HAP-1 (cell line): ENCODE measurements around the gene TMOD2.

ENCODE experiments used
- DNase-seq, 2 experiments: peaks; one replicate each; pipeline ENCODE4 v3.0.0-alpha.2; 2016 to 2020; ENCODE audit warnings: low spot score in 2 of 2
- H3K27me3 ChIP-seq: fragments of 250-450 bp; sonication (Bioruptor Pico); 2 replicates; pipeline ENCODE4 v1.5.1; 2020; ENCODE audit warnings: low read depth, mild to moderate bottlenecking, moderate library complexity
- H3K36me3 ChIP-seq: fragments of 250-450 bp; sonication (Bioruptor Pico); replicated peaks from 2 replicates; pipeline ENCODE4 v1.5.1; 2020; ENCODE audit warnings: mild to moderate bottlenecking
- H3K4me1 ChIP-seq: fragments of 250-450 bp; sonication (Bioruptor Pico); 2 replicates; pipeline ENCODE4 v1.5.1; 2020; ENCODE audit warnings: mild to moderate bottlenecking
- H3K4me3 ChIP-seq: fragments of 250-450 bp; sonication (Bioruptor Pico); 2 replicates; pipeline ENCODE4 v1.5.1; 2020; ENCODE audit warnings: mild to moderate bottlenecking, moderate library complexity
- H3K9me3 ChIP-seq: fragments of 250-450 bp; sonication (Bioruptor Pico); 2 replicates; pipeline ENCODE4 v1.5.1; 2020; ENCODE audit warnings: mild to moderate bottlenecking, moderate library complexity
- in situ Hi-C: fragments of 300-500 bp; cut with MboI; formaldehyde crosslinking; loops from 3 replicates; pipeline ENCODE4 v1.14.3; 2020; ENCODE audit warnings: low sequenced_read_pairs, inconsistent platforms, mixed read lengths

TMOD2 gene

GRCh38 chr15:51724673-51725072, 26.7 kb upstream of the TMOD2 start:
- Histone ChIP-seq H3K4me1 (no peaks in the 10 kb centered on the region), H3K4me3 (no peak overlapping the region), H3K27me3 (no peaks in the 10 kb centered on the region; the same call in 1 of the 2 replicates), H3K36me3 (no peaks in the 10 kb centered on the region), H3K9me3 (no peaks in the 10 kb centered on the region)
- in situ Hi-C loops = no loop called here
- DNase-seq = no peak

- no peaks in the 10 kb centered on the region for H3K9me3 ChIP-seq
- in situ Hi-C loops = no loop called here
- H3K36me3 ChIP-seq = no peaks in the 10 kb centered on the region
- peak; percentile 42 to 57 for DNase-seq
- H3K27me3 ChIP-seq = no peaks in the 10 kb centered on the region; the same call in 1 of the 2 replicates
- no peak overlapping the region for H3K4me3 ChIP-seq
- no peaks in the 10 kb centered on the region for H3K4me1 ChIP-seq
Measured at GRCh38 chr15:51726302-51727073, 24.9 kb upstream of the TMOD2 start.

- Histone ChIP-seq H3K4me1 (no peaks in the 10 kb centered on the region), H3K27me3 (no peaks in the 10 kb centered on the region; the same call in 1 of the 2 replicates)
Measured at GRCh38 chr15:51727141-51727897, 24.1 kb upstream of the TMOD2 start.

DNA sequence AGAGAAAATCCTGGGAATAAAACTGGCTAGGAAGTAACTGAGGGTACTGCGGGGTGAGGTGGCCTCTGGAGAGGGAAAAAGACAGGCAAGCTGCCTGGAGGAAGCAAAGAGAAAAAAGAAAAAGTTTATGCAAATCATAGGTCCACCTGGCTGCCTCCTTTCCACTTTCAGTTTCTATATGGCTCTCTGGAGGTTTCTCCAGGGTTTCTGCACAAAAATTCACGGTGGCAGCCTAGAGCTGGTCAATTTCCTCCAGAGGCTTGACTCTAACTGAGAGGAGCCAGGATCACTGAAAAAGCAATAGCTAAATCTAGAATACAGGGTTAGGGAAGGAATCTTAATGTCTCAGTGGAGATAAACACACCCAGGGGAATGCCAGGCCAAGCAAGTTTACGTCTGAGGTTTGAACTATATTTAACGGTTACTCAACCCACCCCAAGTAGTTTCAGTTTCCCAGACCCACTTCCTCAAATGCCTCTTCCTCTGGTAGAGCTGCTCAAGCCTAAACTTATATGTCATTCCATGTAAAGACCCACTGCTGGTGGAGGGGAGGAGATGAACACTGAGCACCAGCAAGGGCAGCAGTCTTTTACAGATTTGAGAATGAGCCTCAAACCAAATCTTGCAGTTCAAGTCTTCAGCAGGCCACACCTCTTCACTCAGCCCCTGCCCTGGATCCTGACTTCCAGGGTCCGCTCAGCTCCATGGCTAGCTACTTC, 19.7 kb upstream of the TMOD2 start:
- no peaks in the 10 kb centered on the region for H3K27me3 ChIP-seq
- in situ Hi-C loops = no loop called here
- no peaks in the 10 kb centered on the region for H3K9me3 ChIP-seq
- H3K4me3 ChIP-seq = no peak overlapping the region
- H3K36me3 ChIP-seq = no peaks in the 10 kb centered on the region
- DNase-seq = no peak
- H3K4me1 ChIP-seq = peaks cover 9% of the 10 kb centered on the region

More at GRCh38 chr15:51727141-51727897, 24.1 kb upstream of the TMOD2 start:
- in situ Hi-C loops = no loop called here
- Histone ChIP-seq H3K4me3 (no peak overlapping the region), H3K36me3 (no peaks in the 10 kb centered on the region), H3K9me3 (no peaks in the 10 kb centered on the region)
- no peak for DNase-seq

DNA sequence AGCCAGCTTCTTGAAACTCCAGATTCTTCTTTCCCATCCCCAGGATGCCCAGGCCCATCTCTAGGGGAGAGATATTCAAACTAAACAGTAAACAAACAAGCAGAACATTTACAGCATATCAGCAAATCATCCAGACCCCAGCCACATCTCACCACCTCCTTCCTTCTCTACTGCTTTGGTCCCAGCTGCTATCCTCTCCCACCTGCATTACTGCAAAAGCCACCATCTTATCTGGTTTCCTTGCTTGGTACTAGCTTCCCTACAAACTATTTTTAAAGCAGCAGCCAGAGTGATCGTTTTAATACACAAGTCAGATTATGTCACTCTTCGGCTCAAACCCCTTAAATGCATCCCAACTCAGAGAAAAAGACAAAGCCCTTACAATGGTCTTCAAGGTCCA, 18.8 kb upstream of the TMOD2 start:
- Histone ChIP-seq H3K4me3 (no peak overlapping the region), H3K4me1 (peaks cover 9% of the 10 kb centered on the region), H3K36me3 (no peaks in the 10 kb centered on the region), H3K27me3 (no peaks in the 10 kb centered on the region), H3K9me3 (no peaks in the 10 kb centered on the region)
- in situ Hi-C loops = no loop called here
- DNase-seq = no peak

GRCh38 chr15:51735228-51736010, 16.0 kb upstream of the TMOD2 start:
- Histone ChIP-seq H3K36me3 (no peaks in the 10 kb centered on the region; the same call in 1 of the 2 replicates), H3K9me3 (no peaks in the 10 kb centered on the region), H3K4me1 (peaks cover 12% of the 10 kb centered on the region), H3K27me3 (no peaks in the 10 kb centered on the region), H3K4me3 (no peak overlapping the region)
- DNase-seq = no peak
- in situ Hi-C loops = no loop called here

GRCh38 chr15:51736069-51736468, 15.3 kb upstream of the TMOD2 start:
- in situ Hi-C loops = no loop called here
- H3K4me3 ChIP-seq = no peak overlapping the region

DNA sequence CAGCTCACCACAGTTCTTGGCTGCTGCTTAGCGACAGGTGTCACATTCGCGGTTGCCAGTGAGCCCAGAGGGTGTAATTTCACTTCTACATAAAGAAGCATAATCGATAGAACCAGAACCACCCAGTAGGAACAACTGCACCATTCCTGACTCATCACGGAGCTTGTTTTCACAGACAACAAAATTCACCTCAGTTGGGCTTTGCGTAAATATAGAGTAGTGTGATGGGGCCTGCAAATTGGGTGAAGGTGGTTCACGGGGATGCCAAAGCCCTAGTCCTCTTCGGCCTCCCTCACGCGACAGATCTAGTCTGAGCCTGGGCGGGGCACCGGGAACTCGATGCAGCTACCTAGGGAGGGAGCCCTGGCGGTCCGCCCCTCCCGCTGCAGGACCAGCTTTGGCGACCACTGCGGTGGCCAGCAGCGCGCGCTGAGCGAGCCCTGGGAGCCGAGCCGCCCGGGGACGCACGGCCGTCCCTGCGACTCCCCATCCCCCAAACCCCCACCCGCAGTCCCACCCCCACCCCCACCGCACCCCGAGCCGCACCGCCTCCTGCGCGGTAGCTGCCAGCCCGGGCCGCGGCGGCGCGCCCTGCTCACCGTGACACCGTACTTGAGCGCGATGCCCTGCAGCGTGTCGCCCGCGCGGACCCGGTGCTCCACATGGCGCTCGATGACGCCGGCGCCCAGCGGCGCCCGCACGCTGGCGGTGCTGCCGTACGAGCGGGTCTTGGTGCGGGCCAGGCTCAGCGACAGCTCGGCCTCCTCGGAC, 14.5 kb upstream of the TMOD2 start:
- H3K4me3 ChIP-seq = peak overlapping the region; percentile 27
- in situ Hi-C loops = no loop called here
- peak; percentile 35 to 74 for DNase-seq
- H3K9me3 ChIP-seq = no peaks in the 10 kb centered on the region
- no peaks in the 10 kb centered on the region; the same call in 1 of the 2 replicates for H3K36me3 ChIP-seq
- H3K4me1 ChIP-seq = peaks cover 12% of the 10 kb centered on the region
- no peaks in the 10 kb centered on the region for H3K27me3 ChIP-seq

More at GRCh38 chr15:51736069-51736468, 15.3 kb upstream of the TMOD2 start:
- Histone ChIP-seq H3K27me3 (no peaks in the 10 kb centered on the region), H3K9me3 (no peaks in the 10 kb centered on the region), H3K36me3 (no peaks in the 10 kb centered on the region; the same call in 1 of the 2 replicates), H3K4me1 (peaks cover 12% of the 10 kb centered on the region)
- DNase-seq = no peak

DNA sequence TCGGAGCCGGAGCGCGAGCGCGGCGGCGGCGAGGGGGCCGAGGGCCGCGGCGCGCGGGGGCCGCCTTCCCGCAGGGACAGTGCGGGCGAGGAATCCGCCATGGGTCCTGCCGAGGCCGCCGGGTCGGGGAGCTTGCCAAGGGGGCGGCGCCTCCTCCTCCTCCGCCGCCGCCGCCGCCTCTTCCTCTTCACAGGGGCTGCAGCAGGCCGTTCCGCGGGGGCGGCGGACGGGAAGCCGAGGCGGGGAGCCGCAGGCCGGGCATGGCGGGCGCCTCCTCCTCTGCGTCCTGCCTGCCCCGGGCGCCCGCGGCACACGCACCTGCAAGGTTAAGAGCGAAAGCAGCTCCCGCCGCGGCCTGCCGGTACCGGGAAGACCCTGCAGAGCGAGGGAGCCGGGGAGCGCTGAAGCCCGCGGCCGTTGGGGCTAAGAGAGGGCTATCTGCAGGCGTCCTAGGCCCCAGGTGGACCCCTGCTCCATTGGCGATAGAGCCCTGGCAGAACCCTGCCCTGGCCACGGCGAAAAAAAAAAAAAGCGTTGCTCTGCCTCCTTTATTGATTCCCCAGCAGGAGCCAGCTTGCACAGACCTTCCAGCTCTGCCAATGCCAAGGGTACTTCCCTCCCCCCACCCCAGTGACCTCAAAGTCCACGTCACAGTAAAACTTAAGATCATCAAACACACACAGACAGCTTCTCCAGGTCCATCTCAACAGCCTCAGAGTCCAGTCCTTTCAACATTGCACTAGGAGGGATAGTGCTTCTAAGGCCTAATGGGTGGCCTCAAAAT, 13.7 kb upstream of the TMOD2 start, which contains the start of gene LYSMD2:
Gene LYSMD2 (minus strand): TSS at position 134 of the 784 bp plus-strand sequence. CDS start 33 bp downstream, at position 101.
- in situ Hi-C loops = no loop called here
- Histone ChIP-seq H3K27me3 (no peaks in the 10 kb centered on the region), H3K4me1 (peaks cover 12% of the 10 kb centered on the region), H3K4me3 (peak within 1 kb of the TSS; percentile 27), H3K36me3 (no peaks in the 10 kb centered on the region; the same call in 1 of the 2 replicates), H3K9me3 (no peaks in the 10 kb centered on the region)
- peak in 1 of 2 experiments; percentile 74 for DNase-seq

DNA sequence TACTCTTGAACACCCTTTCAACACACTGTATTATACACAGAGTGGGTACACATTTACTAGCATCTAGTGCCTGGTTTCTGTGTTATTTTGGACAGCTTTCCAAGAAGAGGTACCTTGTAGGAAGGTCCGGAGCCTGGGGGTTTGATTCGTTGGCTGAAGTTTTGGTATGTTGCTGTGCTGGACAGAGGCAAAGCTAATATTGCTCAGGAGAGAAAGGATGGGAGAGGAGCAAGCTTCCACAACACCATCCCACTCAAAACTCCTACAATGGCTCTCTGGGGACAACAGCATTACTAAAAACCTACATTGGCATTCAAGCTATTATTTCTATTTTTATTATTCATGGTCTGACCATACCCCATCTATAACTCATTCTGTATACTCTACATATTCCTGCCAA, 12.8 kb upstream of the TMOD2 start:
- Histone ChIP-seq H3K9me3 (no peaks in the 10 kb centered on the region), H3K4me1 (peaks cover 12% of the 10 kb centered on the region), H3K4me3 (no peak overlapping the region), H3K36me3 (no peaks in the 10 kb centered on the region; the same call in 1 of the 2 replicates), H3K27me3 (no peaks in the 10 kb centered on the region)
- no peak for DNase-seq
- in situ Hi-C loops = no loop called here

DNA sequence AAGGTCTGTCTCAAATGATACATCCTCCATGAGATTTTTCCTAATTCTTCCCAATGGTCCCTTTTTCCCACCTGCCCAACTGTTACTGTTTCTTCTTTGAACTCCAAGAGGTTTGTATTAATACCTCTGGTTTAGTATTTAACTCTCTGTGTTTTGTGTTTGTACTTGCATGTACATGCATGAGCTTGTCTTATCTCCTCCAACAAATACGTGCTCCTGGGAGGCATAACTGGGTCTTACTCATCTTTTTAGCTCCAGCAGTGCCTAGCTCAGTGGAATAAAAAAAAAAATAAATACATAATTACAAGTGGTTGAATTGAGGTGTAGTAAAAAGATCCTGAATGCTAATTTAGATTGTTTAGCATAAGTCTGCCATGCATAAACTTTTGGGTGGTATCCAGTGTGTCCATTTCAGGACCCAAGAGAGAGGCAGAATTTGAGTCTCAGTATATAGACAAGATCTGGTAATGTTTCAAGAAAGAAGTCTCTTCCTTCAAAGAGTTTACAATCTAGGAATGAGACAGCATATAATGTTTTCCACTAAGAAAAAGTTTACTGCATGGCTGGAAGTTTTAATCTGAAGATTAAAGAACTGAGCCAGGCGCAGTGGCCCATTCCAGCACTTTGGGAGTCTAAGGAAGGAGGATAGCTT, 12.2 kb upstream of the TMOD2 start:
- Histone ChIP-seq H3K9me3 (no peaks in the 10 kb centered on the region), H3K4me1 (peaks cover 12% of the 10 kb centered on the region), H3K4me3 (no peak overlapping the region), H3K36me3 (no peaks in the 10 kb centered on the region; the same call in 1 of the 2 replicates), H3K27me3 (peaks cover 4% of the 10 kb centered on the region; the same call in 1 of the 2 replicates)
- DNase-seq = no peak
- in situ Hi-C loops = no loop called here
